ENCODE data around the gene PRSS21.

DNA sequence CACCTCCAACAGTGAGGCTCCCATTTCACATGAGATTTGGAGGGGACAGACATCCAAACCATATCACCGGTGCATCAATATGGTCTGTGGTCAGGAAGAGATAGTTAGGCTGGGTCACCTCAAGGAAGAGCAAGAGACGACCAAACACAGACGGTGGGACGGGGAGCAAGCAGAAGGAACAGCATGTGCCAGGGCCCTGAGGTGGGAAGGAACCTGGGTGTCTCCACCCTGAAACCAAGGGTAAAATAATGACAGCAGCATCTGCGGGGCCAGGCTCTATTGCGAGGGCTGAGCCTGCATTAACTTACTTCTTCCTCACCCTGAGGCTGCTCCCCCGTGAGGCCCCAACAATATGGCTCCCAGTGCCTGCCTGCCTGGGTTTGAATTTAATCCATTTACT is 8.9 kb upstream of the PRSS21 start:
- TF ChIP-seq POLR2A (IDR thresholded peaks at IDR 0.05; ENCODE audit: low read length) (no peak), GATA1 (IDR thresholded peaks at IDR 0.05; ENCODE audit: low read depth, low read length) (no peak)
